SKM-1 (cell line): ENCODE results near the gene TIGD7.
"Not testable (repeated sequence)": the region's sequence is repeated elsewhere in the genome, so short reads cannot be mapped to it uniquely, and the experiment has no call there.

Experiments
- DNase-seq: peaks from one replicate; lab custom pipeline; 2025; ENCODE audit not compliant: unreplicated experiment; lab: John Stamatoyannopoulos, UW

TIGD7 gene

GRCh38 chr16:3282730-3283542 lies 22.3 kb downstream of the TIGD7 start, which contains the start of gene ZNF263:
ZNF263 (plus strand) TSS chr16:3283491; CDS start chr16:3283819, 328 bp downstream.
- peak; percentile 98 for DNase-seq

- peak; percentile 33 for DNase-seq
Observed at GRCh38 chr16:3282103-3282729, 23.0 kb downstream of the TIGD7 start.

GRCh38 chr16:3281222-3281820 lies 23.9 kb downstream of the TIGD7 start:
- peak; percentile 63 for DNase-seq

GRCh38 chr16:3276679-3277078 lies 28.6 kb downstream of the TIGD7 start:
- DNase-seq = no peak

GRCh38 chr16:3274947-3275346 lies 30.3 kb downstream of the TIGD7 start:
- no peak for DNase-seq

- DNase-seq = no peak
Observed at GRCh38 chr16:3274490-3274889, 30.7 kb downstream of the TIGD7 start.

- DNase-seq = not testable (repeated sequence)
Observed at GRCh38 chr16:3271281-3271680, 33.9 kb downstream of the TIGD7 start.

GRCh38 chr16:3270718-3271117 lies 34.5 kb downstream of the TIGD7 start:
- not testable (repeated sequence) for DNase-seq

GRCh38 chr16:3268294-3268693 lies 36.9 kb downstream of the TIGD7 start:
- no peak for DNase-seq

- peak; percentile 36 for DNase-seq
Observed at GRCh38 chr16:3266873-3267537, 38.2 kb downstream of the TIGD7 start.

- DNase-seq = peak; percentile 95
Observed at GRCh38 chr16:3264137-3265036, 40.8 kb downstream of the TIGD7 start.

- no peak for DNase-seq
Observed at GRCh38 chr16:3262517-3262916, 42.7 kb downstream of the TIGD7 start.

GRCh38 chr16:3259836-3260235 lies 45.4 kb downstream of the TIGD7 start:
- no peak for DNase-seq

GRCh38 chr16:3256866-3257465 lies 48.3 kb downstream of the TIGD7 start:
- no peak for DNase-seq

- DNase-seq = peak; percentile 50
Observed at GRCh38 chr16:3256146-3256865, 48.9 kb downstream of the TIGD7 start, which contains the start of gene MEFV. MEFV (minus strand) TSS chr16:3256633; CDS start chr16:3256587, 46 bp downstream.

- DNase-seq = no peak
Observed at GRCh38 chr16:3254309-3254708, 50.9 kb downstream of the TIGD7 start.

- no peak for DNase-seq
Observed at GRCh38 chr16:3252967-3253366, 52.3 kb downstream of the TIGD7 start.

- no peak for DNase-seq
Observed at GRCh38 chr16:3249451-3249850, 55.8 kb downstream of the TIGD7 start.

- no peak for DNase-seq
Observed at GRCh38 chr16:3249020-3249419, 56.2 kb downstream of the TIGD7 start.
